ENCODE measurements around the gene KLHL29. TPM values are rescaled to one million over a fixed set of nuclear protein-coding genes. Genes with fewer than 3 reads are reported as not detected.

KLHL29 gene
- total and polyA plus RNA-seq, 2 donors (not counting 3 experiments of a cell fraction or from before 2014, with no cell fraction given): 4.6 to 12.7 TPM

- H3K79me2 ChIP-seq (ENCODE audit: control insufficient read depth, insufficient read depth, low read length): no peaks in the 10 kb centered on the region
- POLR2A ChIA-PET: no interaction called here
- H3K27me3 ChIP-seq (ENCODE audit: control insufficient read depth in 2 of 2, insufficient read depth in 2 of 2, low read length in 2 of 2): no peaks in the 10 kb centered on the region
- no peak for FAIRE-seq
- no peak overlapping the region for H3K27ac ChIP-seq (ENCODE audit: insufficient read depth, low read depth, low read length)
- CTCF ChIA-PET: no interaction called here
- no peaks in the 10 kb centered on the region for H3K4me1 ChIP-seq (ENCODE audit: control insufficient read depth, extremely low read depth, insufficient read depth, low read length)
- H3K9me1 ChIP-seq (replicated peaks; ENCODE audit: control insufficient read depth, extremely low read depth, insufficient read depth, low read length): no peaks in the 10 kb centered on the region
- H2AFZ ChIP-seq (ENCODE audit: low read depth, low read length): no peak overlapping the region
- H4K20me1 ChIP-seq (replicated peaks; ENCODE audit: control insufficient read depth, extremely low read depth, insufficient read depth, low read length): no peaks in the 10 kb centered on the region
- no TSS peak for BruUV-seq (replicated peaks)
- H3K4me3 ChIP-seq (replicated peaks in 1 of 3; ENCODE audit: insufficient read depth in 1 of 3, low read depth in 1 of 3, low read length in 3 of 3): no peak overlapping the region
- DNase-seq (ENCODE audit: low read depth, low spot score): no peak
- intact Hi-C loops (cut with micrococcal nuclease) (no loop called here), dilution Hi-C loops (cut with MboI; ENCODE audit: extremely low pct_ligation_motif_present, low sequenced_read_pairs) (no loop called here)
- no peak overlapping the region for H3K4me2 ChIP-seq (ENCODE audit: insufficient read depth, low read length)
- H3K36me3 ChIP-seq (ENCODE audit: control insufficient read depth in 2 of 2, extremely low read depth in 1 of 2, insufficient read depth in 2 of 2, low read length in 2 of 2): no peaks in the 10 kb centered on the region
- no peaks in the 10 kb centered on the region for H3K9me3 ChIP-seq (replicated peaks; ENCODE audit: control insufficient read depth, insufficient read depth, low read length)
- no peak overlapping the region for H3K9ac ChIP-seq (replicated peaks; ENCODE audit: extremely low read depth, insufficient read depth, low read length)
- TF ChIP-seq JUN (IDR thresholded peaks at IDR 0.05; ENCODE audit: borderline replicate concordance, insufficient read depth, insufficient read length, low read depth) (no peak), FOS (IDR thresholded peaks at IDR 0.05; ENCODE audit: borderline replicate concordance, insufficient read depth, low read length) (no peak), EZH2 (IDR thresholded peaks at IDR 0.05; ENCODE audit: borderline replicate concordance, low read depth, low read length, severe bottlenecking) (no peak), POLR2AphosphoS5 (IDR thresholded peaks at IDR 0.05; ENCODE audit: insufficient read depth, low read depth, low read length) (no peak), GATA2 (IDR thresholded peaks at IDR 0.05; ENCODE audit: insufficient read depth, insufficient read length, low read depth, low read length) (no peak), CTCF (IDR thresholded peaks at IDR 0.05; ENCODE audit: extremely low read depth in 1 of 2, insufficient read depth in 1 of 2, low read depth in 1 of 2, low read length in 2 of 2) (no peak), MAX (IDR thresholded peaks at IDR 0.05; ENCODE audit: insufficient read depth, insufficient read length) (no peak), MYC (IDR thresholded peaks at IDR 0.05; ENCODE audit: low read depth, low read length) (no peak), POLR2A (IDR thresholded peaks at IDR 0.05; ENCODE audit: low read depth, low read length) (no peak)
Observed at GRCh38 chr2:23423062-23423872, 38.3 kb downstream of the KLHL29 start.

Data from endothelial cell of umbilical vein (primary cell).